Left colon (tissue), 2 donors: Measurements from ENCODE around the gene LYL1. TPM values are rescaled to one million over a fixed set of nuclear protein-coding genes. Genes with fewer than 3 reads are reported as not detected.
A peak's percentile ranks its signal among the peaks of the same experiment; 100 is the strongest.

Experiments used
- ATAC-seq: fragments of 200-7000 bp; cut with Tn5 transposase; one replicate; pipeline ENCODE4 v1.9.1; 2020; ENCODE audit warnings: mild to moderate bottlenecking, moderate library complexity
- DNase-seq, 2 donors: peaks; one replicate each; pipeline ENCODE4 v3.0.0-alpha.2; 2020
- intact Hi-C, 2 donors: fragments of 100-400 bp; cut with DNase I in 1 of 2; cut with micrococcal nuclease in 1 of 2; formaldehyde crosslinking; loops; one replicate each; pipeline versions ENCODE4 v1.11.2 to v1.14.0; 2022; cut with DNase I, micrococcal nuclease
- total RNA-seq, 2 donors: library from RNA; stranded (reverse); fragmentation: NEBNext Ultra II Directional; extraction: Animal tissue kit (Norgen Biotek cat#: 25700); gene quantifications; one replicate each; pipeline ENCODE4 v1.2.1, GENCODE V29; 2021
- donor health status: DM: no; HTN: no; CAD: no.
- donor health status: DM: yes; HTN: yes; CAD: no.

Gene LYL1
- total RNA-seq, 2 donors from 2014 or later, result 2.0 to 4.5 TPM

DNA sequence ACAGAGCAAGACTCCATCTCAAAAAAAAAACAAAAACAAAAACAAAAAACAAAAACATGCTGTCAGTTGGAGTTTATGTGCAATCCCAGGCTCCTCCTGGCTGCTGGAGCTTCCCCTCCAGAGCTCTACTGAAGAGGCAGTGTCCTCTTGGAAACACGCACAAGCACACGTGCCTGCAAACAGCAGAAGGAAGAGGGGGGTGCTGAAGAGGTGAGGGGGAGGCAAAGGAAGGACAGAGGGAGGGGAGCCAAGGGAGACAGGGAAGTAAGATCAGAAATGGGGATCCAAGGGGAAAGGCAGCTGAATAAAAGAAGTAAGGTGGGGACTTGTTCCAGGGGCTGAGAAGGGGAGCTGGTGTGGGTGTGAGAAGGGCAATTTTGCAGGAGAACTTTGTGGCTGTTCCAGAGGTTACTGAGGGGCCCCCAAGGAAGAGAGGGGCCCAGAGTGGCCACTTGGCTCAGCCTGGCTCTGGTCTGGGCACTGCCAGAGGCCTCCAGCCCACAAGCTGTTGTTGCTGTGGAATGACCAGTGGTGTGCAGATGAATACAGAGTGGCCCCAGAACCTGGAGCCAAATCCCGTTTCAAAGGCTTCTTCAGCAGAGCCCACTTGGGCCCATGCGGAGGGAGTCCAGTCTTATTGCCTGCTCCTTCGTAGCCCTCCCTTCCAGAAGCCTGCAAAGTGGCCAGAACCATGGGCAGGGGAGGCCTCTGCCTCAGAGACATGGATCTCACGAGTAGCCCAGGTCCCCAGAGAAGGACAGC lies 34.4 kb downstream of the LYL1 start:
- peak; percentile 44 for ATAC-seq
- intact Hi-C loops, result no loop called here
- no peak for DNase-seq

DNA sequence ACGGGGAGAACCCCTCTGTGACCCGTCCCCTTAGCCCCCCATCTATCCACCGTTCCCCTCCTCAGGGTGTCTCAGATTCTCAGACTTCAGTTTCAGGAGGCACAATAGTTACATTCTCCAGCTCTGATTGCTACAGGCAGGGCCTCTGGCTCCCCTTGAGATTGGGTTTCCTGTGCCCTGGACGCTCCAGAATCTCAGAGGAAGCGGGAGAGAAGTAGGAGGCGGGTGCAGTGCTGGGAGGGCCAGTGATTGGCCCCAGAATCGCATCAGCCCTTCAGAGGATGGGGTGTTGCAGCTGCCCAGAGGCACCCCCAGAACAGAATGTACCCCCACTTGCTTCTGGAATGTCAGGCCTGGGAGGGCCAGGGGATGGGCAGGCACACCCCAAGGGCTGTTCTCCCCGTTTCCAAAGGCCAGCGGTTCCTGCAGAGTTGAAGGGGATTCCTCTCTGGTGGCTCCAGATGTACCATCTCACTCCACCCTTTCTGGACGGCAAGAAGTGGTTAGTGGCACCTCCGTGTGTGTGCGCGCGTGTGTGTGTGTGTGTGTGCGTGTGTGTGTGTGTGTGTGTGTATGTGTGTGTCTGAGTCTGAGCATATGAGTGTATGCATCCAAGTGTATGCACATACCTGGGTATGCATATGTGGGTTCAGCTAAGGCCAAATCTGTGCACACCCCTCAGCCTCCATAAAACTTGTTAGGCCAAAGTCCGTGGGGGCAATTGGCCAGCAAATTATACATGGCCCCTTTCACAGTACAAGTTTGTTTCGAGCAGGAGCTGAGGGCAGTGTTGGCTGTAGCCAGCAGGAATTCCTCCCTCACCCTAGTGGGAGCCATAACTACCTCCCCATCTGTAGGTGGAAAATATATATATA lies 35.5 kb downstream of the LYL1 start:
- ATAC-seq, result peak; percentile 83
- DNase-seq, result peak in 1 of 2 donors; percentile 43
- intact Hi-C loops, result no loop called here

DNA sequence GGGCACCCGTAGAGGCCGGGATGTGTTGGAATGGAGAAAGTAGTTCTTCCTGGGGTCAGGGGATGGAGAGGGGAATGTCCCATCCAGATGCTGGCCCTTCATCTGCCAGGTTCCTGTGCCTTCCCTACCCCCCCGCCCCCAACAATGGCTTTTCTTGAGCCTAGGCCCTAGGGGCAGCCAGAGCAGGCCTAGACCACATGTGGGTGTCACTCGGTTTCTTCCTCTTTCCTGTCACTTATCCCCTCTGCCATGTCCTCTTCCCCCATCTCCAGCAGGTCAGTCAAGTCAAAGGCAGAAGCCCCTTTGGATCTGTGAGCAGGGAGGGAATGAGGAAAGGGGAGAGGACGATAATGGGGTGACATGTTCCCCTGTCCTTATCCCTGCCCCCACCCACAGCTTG lies 36.4 kb downstream of the LYL1 start:
- ATAC-seq, result no peak
- intact Hi-C loops, result no loop called here
- no peak for DNase-seq

DNA sequence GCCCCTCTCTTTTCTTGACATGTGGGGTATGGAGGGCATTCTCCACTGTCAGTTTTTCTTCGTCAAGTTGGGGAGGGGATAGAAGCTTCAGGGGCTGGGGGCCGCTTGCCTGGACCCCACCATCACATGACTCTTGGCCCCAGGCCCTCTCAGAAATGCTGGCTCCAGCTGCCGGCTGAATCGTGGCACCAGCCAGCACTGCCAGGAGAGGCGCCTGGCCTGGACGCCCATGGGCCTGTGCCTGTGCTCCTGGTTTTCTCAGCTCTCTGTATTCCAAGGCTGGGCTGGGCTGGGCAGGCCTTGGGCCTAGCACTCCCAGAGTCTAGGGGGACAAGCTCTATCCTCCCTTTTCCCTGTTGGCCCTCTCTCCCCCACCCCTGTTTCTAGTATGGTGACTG lies 38.6 kb downstream of the LYL1 start:
- intact Hi-C loops, result no loop called here
- DNase-seq (no peak), ATAC-seq (no peak)

DNA sequence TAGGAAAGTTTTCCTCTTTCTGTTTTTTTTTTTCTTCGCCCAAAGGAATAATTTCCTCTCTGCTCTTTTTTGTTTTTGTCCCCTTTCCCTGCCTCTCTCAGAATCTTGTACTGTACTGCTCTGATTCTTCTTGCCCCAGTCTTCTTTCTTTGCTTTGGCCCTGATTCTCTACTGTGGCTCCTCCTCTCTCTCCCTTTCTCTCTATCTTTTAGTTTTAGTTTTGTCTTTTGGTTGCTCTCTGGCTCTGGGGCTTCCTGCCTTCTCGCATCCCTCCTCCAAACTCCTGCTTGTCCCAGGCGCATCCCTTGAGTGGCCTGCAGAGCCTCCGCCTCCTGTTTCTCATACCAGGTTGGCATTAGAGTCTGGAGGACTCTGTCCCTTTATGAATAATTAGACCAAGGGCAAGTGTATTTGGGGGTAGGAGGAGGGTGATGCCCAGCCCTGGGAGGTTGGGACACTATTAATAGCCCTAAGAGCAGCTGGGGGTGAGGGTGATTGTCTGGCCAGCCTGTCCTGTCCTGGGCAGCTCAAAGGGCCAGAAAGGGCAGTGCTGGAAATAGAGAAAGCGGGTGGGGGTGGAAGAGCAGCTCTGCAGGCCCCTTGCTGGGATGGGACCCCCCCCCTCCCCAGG lies 39.1 kb downstream of the LYL1 start:
- intact Hi-C loops, result no loop called here
- no peak for ATAC-seq
- DNase-seq, result no peak

DNA sequence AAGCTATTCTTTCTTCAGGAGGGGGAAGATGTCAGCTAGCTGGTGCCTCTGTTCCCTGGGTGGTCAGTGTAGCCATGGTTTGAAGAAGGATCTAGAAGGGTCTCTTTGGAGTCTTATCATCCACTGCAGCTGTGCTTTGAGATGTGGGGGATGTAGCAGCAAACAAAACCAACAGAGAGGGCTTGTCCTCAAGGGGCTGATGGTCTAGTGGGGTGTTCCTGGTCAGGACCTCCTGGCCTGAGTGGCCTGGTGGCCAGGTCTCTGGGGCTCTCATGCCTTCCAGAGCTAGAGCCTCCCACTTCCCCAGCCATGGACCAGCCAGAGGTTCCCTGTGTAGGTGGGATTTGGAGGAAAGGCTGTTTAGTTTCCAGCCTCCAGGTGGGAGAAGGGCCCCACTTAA lies 40.3 kb downstream of the LYL1 start:
- DNase-seq (no peak), ATAC-seq (no peak)
- intact Hi-C loops, result no loop called here

DNA sequence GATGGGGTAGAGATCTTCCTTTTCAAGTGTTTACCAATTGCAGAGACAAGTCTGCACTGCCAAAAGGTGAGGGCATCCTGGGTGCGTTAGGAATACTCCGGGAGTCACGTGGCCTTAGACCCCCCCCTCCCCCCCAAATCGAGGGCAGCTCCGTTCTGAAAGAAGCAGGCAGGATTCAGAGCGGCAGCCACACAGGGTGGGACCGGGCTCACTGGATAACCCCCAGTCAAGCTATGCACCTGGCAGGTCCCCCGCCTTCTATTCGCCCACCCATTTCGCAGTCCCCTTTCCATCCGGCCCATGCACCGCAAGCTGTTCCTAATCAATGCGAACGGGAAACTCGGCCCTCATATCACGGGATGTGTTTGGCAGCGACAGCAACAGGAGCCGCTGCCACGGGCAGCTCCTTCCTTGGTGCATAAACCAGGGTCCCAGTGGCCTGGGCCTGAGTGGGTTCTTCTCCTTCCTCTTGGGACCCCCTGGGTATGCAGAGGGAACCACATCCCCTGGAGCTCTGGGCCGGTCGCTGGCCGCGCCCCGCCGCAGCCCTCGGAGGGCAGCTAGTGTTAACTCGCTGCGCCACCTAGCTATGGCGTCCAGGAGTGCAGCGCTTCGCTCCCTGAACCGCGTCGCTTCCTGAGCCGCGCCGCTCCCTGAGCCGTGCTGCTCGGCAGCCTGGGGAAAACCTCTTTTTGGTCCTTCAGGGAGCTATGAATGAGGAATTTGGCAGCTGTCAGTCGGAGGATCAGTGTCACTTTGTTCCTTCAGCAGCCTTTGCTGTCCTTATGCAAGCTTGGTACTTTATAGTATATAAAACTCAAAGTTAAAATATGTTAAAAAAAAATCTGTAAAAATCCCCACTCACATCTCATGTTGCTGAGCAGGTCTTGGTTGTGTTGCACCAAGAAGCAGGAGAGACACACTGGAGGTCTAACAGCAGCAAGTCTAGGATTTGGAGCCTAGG lies 41.4 kb downstream of the LYL1 start:
- intact Hi-C loops, result no loop called here
- ATAC-seq, result peak; percentile 86
- peak; percentile 68 to 94 for DNase-seq

DNA sequence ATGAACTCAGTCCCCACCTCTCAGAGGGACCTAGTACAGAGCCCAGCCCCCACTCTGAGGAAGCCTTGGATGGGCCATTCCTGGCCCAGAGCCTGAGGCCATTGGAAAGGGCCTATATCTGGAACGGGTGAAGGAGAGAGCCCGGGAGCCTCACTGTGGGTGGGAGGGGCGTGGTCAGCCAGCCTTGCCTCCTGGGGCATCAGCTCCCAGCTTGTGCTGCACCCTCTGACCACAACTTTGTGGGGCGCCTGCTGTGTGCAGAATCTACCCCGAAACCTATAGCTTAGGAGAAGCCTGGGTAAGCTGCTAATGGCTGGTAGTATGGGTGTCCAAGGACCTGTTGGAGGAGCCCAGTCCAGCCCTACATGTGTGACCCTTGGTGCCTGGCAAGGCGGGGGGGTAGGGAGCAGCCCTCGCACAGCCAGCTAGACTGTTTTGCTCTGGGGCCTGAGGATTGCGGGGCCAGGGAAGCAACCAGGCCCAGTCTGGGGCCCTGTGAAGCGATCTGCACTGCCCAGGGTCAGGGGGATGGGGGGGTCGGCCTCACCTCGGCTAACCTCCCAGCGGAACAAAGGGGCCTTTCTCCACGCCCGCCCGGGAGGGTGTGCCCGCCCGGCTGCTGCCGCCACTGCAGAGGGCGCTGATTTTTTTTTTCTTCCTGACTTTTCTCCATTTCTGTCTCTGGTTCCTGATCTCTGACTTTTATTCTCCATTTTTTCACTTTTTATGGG lies 42.3 kb downstream of the LYL1 start:
- DNase-seq (peak; percentile 55 to 59), ATAC-seq (peak; percentile 59)
- intact Hi-C loops, result no loop called here

DNA sequence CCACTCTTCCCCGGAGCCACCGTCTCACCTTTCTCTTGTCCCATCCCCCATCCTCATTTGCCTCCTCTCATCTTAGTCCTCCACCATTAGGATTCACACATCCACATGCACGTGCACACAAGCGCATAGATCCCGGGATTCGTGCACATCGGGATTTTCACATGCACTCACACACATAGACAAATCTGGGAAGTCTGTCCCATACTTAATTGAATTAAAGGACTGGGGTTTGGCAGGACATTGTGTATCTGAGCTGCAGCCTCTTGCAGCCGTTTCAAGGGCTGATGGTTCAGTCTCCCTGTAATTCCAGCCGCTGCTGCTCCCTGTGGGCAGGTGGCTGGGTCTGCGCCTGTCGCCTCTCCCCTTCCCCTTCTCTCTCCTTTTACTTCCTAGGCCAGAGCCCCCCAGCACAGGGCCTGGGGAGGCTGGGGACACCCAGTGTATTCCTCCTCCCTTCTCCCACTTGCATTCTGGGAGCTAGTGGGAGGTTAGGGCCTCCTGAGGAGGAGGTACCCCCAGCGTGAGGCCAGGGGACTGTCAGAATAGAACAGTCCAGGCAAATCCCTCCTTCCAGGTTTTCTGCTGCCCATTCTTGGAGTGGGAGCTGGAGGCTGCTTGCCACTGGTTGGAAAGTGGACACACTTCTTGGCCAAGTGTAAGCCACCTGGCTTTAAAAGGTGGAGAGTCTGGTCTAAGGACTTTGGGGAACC lies 43.6 kb downstream of the LYL1 start:
- DNase-seq, result no peak

DNA sequence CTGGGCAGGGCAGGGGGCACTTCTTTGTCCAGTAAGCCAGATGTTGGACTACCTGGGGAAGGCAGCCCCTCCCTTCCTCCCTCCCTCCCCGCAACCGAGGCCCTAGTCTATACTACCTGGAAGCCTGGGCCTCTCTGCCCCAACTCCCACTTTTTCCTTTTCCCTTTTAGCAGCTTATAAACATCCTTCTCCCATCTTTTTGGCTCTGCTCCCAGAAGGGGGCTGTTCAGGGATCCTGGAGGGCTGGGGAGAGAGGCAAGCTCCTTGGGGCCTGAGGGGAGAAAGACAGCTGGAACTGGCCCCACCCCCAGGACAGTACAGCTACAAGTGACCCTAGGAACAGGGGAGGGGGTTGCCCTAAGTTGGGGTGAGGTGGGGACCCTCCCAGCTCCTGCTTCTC lies 44.9 kb downstream of the LYL1 start:
- DNase-seq (no peak), ATAC-seq (no peak)
- intact Hi-C loops, result no loop called here

More for the DNA sequence above, 43.6 kb downstream of the LYL1 start:
- intact Hi-C loops, result no loop called here
- ATAC-seq, result no peak

DNA sequence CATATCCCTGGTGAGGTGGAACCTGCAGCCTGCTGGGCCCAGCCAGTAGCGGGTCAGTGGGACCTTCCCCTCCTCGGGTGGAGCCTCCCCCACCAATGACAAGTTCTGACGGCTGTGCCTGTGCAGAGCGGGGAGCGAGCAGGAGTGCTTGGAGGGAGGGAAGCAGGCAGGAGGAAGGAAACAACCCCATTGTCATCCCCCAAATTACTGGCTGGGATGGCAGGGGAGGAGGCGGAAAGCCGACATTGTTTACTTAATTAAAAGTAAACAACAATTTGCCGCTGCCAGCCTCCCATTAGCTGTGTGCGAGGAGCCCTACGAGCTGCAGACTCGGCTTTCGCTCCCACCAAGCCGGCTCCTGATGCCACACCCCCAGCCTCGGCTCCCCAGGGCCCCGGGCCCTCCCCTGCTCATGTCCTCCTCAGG lies 45.5 kb downstream of the LYL1 start:
- intact Hi-C loops, result no loop called here
- ATAC-seq (no peak), DNase-seq (no peak)

DNA sequence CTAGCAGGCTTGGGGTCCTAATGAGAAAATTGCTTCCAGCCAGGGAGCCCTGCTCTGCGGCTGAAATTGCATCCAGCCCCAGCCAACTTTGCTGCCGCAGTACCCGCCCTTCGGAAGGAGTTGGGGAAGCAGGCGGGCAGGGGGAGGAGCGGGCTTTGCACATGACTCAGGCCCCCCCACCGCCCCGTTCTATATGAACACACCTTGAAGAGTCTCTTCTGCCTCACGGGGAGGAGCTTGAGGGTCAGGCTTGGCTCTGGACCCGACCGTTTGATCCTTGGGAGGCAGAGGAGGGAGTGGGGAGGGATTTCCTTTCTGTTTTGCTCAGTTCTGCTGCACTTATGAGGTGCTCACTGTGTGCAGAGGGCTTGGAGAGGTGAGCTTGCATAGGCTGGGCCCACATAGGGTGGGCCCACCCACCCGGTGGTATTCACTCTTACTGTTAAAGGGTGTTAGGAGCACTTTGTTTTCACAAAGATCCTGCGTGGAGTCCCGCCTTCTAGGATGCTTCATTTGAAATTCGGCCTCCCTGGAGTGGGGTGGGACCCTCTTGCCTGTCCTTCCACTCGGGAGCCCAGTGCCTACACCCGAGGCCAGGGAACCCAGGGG lies 46.5 kb downstream of the LYL1 start:
- intact Hi-C loops, result no loop called here
- peak; percentile 49 for ATAC-seq

DNA sequence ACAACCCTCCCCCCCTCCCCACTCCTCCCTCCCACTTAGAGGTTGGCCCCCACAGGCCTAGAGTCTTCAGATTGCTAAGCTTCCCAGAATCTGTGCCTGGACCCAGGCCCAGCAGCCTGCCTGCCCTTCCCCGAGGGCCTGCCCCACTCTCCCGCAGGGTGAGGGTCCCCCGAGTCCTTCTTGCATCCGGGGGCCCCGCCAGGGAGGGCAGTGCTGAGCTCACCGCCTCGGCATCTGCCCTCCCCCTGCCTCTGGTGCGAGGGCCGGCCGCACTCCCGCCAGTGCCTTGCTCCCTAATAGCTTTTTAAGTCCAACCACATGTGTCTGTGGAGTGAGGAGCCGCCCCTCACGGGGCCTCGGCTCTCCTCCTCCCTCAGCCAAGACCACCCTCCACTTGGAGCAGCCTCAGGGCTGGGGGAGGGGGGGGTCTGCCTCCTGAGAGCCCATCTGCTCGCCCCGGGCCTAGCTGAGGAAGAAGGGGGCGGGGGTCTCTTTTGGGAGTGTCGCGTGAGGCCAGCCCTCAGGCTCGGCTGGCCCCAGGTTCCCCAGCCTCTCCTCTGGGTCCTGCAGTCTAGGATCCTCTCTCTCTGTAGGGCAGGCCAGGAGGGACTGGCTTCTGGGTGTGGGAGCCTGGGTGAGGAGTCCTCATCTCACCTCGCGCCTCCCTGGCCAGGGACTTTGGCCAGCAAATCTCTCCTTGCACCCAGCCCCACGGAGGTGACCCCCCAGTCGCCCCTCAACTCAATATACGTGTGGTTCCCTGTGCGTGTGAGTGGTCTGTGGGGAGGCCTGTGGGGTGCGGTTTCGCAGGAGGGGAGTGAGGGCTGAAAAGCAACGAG lies 47.2 kb downstream of the LYL1 start:
- peak; percentile 49 to 64 for DNase-seq
- intact Hi-C loops, result no loop called here
- ATAC-seq, result peak; percentile 15

More for the DNA sequence above, 46.5 kb downstream of the LYL1 start:
- peak; percentile 74 to 79 for DNase-seq

DNA sequence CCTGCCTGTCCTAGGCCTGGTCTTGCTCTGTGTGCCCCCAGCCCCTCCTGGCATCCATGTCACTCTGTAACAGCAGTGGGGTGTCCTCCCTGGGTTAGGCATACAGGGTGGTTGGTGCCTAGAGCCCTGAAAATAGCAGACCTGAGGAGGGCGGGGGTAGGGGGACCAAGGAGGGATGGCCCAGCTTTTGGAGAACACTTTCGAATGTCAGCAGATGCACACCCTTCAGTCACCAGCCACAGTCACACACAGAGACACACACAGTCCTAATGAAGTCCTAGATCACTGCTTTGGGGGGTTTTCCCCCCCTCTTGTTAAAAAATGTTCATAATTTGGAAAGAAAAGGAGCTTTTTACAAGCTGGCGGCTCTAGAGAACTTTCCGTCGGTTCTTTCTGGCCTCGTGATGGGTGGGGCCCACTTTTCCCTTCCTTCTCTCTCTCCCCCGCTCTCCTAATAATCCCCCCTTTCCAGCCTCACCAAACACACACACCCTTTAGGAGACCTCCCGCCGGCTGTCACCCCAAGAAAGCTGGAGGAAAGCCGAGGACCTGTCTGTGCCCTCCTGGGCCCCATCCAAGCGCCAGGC lies 47.9 kb downstream of the LYL1 start:
- no peak for DNase-seq

DNA sequence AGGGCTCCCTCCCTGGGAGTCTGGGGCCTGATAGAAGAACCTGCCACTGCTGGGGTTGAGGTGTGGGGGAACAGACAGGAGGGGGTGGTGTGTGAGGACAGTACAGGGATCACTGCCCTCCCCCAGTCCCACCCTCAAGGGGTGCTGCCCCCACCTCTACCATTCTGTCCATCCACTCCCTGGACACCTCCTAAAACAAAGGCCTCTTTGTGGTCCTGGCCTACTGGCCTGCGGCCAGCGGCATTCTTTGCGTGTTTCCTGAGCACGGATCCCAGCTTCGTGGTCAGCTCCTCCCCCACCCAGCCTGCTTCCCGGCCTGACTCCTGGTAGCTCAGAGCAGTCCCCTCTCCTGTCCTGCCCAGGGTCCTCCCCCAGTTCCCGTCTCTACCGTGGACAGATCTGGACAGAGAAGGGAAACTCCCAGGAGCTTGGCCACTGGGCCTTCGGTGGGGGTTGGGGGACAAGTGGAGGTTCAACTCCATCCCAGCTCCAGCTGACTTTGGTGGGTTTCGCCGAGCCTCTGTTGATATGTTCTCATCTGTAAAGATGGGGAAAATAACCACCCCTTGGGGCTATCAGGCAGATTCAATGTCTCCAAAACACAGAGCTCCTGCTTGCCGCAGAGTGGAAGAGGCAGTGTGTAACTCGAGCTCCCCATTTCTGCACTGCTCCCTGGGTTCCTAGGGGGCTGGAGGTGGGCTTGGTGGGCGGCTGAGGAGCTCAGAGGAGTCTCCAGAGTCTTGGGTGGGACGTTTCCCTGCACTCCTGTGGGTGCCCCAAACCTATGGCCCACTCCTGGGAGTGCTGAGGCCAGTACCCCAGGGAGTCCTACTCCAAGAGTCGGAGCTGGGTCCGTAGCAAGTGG lies 48.7 kb downstream of the LYL1 start:
- peak; percentile 31 for ATAC-seq
- peak; percentile 75 to 80 for DNase-seq
- intact Hi-C loops, result no loop called here

More for the DNA sequence above, 47.9 kb downstream of the LYL1 start:
- ATAC-seq, result no peak
- intact Hi-C loops, result no loop called here
